GM18867 (cell line): ENCODE results near the gene CACNG4.

Experiments
- ATAC-seq: cut with Tn5 transposase; IDR thresholded peaks from one replicate; pipeline ENCODE4 v1.9.1; 2021; ENCODE audit warnings: mild to moderate bottlenecking, moderate library complexity; ENCODE audit not compliant: unreplicated experiment

CACNG4 gene

DNA sequence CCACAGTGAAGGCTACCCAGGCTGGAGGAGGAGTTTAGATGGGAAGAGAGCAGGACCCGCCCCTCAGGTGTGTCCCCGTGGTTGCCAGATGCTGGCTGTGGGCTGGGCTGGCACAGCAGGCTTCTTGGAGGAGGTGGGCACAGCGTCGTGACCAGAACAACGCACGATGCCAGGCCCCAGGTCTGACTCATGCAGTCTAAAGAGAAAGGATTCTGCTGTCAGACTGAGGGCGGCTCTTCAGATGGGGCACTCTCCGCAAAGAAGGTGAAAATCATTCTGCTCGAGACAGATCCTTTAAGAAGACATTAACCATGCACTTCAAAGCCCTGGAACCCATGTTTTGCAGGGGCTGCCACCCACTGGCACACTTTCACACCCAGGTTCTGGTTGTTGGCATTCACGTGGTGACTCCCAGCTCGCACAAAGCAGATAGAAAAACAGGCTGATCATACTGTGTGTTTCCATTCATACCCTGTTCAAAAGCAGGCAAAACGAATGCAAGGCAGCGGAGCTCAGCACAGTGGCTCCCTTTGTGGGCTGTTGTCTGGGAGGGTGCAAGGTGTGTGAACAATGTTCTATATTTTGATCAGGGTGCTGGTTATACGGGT lies 19.0 kb downstream of the CACNG4 start:
- no peak for ATAC-seq

DNA sequence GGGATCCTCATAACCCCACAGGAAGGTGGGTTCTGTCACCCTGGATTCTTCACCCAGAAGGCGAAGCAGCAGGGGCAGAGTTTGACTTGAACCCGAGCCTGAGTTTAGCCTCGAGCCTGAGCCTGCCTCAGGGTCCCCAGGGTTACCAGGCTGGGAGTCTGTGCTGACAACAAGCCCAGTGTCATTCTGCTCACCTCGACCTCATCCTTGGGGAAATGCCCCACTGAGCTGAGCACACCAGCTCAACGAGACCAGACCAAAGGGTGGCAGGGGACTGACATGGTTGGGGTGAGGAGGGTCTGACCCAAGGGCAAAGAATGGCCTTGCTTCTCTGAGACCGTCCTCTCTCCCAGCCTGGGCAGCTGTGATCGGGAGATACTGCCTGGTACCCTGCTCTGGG lies 20.2 kb downstream of the CACNG4 start:
- no peak for ATAC-seq

DNA sequence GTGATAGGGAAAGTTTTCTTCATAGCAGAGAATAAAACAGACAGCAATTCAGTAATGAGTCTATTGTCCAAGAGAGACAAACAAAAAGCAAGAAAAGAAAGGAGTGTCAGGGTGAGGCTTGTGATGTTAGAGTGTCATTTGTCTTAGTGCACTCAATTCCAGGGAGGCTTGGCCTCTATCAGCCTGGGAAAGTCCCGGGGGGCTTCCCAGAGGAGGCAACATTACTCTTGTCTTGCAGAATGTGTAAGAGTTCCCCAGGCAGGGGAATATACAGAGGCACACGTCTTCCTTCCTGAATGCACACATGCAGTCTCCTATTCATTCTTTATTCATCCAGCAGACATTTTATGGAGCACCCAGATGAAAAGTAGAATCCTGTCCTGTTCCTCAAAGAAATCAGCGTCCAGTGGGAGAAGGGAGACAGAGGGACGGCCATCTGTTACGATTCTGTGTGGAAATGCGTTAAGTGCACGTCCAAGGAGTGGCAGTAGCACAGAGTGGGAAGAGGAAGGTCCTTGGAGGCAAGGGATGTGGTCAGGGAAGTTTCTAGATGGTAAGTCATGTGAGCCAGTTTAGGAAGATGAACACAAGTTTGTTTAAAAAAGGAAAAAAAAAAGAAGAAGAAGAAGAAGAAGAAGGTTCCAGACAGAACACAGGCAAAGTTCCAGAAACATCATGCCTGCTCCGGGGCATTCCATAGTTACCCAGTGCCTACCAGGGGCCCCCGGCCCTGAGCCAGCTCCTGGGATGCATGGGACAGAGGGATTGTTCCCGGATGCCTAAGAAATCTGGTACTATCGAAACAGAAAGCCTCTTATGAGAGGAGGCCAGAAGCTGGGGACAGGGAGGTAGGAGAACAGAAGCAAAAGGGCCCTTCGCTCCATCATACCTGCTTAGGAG lies 21.1 kb downstream of the CACNG4 start:
- ATAC-seq, result no peak

DNA sequence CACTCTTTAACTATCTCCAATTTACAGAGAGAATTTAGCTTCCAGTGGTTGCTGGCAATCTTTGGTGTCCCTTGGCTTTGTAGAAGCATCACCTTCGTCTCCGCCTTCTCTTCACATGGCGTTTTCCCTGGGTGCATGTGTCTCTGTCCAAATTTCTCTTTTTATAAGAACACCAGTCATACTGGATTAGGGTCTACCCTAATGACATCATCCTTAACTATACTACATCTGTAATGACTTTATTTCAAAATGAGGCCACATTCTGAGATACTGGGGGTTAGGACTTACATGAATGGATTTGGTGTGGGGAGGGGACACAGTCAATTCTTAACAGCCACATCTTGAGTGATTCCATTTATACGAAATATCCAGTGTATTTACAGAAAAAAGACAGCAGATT lies 22.2 kb downstream of the CACNG4 start:
- ATAC-seq, result no peak

DNA sequence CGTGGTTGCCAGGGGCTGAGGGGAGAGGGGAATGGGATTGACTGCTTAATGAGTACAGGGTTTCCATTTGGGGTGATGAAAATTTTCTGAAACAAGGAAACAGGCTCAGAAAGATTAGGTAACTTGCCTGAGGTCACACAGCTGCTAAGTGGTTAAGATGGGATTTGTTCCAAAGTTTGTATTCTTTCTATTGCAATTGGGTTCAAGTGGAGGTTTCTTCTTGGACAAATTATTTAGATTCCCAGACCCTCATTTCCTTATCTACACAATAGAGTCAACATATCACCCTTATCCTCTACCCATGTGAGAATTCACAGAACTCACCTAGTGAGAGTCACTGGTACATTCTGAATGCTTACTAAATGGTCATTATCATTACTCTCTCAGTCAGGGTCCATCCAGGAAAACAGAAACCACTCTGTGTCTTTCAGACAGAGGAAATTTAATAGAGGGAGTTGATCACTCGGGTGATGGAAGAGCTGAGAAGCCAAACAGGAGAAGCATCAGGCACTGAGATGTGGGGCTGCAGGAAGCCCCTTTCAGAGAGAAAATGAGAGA lies 22.6 kb downstream of the CACNG4 start:
- no peak for ATAC-seq

DNA sequence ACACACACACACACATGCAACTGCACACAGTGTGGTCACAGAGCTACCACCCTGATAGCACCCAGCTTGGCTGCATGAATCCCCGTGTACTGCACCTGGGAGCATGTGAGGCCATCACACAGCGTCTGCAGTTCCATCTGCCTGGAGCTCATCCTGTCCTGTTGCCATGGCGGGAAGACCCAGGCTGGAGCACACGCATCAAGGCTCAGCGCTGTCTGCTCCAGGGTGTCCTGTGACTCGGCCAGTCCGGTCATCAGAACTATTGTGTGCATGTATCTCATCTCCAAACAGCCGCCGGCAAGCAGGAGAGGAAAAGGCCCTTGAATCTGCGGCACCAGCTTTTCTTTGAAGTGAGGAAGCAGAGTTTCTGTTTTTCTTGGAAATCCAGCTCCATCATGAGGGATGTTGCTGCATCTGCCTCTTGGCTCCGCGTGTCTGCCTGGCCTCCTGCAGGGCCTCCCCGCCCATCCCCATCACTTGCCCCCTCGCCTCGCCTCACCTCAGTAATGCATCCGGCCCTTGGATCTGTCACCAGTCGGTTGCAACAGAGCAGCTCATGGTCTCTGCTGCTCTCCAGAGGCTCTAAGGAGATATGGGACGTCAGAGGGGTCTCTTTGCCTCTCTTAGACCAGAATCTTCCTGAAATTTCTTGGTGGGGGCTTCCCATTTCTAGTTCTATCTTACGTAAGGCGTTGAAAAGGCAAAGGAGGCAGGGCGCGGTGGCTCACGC lies 23.7 kb downstream of the CACNG4 start:
- no peak for ATAC-seq

DNA sequence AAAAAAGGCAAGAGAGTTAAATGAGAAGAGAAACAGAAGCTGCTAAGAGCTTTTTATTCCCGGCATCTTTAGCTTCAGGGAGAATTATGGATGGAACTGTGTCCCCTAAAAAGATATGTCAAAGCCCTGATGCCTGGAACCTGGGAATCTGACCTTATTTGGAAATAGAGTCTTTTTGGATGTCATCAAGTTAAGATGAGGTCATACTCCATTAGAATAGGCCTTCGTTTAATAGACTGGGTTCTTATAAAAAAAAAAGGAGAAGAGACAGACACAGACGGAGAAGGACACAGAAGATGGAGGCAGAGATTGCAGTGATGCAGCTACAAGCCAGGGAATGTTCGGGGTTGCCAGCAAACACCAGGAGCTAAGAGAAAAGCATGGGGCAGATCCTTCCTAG lies 24.6 kb downstream of the CACNG4 start:
- no peak for ATAC-seq

DNA sequence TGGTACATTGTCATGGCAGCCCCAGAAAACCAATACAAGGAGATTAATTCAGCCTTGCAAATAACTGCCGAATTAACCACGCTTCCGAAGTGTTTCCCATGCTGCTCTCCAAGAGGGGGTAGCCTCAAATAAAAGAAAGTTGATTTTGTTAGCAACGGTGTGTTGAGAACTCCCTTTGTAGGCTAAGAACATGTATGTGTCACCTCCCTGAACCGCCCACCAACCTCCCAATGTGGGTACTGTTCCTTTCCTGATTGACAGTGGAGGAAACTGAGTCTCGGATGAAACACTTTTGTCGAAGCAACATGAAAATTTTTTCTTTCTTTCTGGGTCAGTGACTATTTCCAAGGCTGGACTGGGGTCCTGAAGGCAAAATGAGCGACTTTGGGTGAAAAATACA lies 25.1 kb downstream of the CACNG4 start:
- no peak for ATAC-seq

DNA sequence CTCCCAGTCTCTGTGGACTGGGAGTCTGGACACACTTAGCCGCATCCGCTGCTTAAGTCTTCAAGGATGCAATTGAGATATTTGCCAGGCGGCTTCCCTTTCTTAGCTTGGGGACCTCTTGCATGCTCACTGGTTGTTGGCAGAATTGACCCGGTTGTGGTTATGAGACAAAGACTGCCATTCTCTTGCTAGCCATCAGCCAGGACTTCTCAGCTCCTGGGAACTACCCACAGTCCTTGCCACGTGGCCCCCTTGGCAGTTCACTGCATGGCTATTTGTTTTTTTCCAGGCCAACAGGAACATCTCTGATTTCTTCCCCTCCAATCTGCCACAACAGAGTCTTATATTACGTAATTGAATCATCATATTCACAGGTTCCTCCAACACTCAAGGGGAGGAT lies 25.5 kb downstream of the CACNG4 start:
- no peak for ATAC-seq

DNA sequence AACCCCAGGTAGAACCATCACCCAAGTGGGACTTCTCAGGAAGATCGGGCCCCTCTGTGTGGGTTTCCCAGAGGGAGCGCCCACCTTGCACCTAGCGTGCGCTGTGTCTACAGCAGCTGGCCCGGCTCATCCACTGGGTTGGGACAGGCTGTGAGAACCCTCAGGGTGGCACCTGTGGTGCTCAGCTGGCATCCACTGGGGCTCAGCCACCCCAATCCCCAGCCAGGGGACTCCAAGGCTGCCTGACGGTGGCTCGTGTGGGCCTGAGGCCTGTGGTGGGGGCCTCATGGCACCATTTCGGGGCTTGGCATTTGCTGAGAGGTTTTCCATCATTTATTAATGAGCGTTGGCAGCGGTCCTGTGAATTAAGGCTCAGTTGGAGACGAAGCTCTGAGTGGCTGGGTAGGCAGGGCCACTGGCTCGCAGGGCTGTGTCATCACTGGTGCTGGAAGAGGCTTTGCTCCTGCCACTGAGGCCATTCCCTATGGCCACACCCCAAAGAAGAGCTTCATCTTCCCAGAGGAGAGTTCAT lies 28.5 kb downstream of the CACNG4 start:
- no peak for ATAC-seq

DNA sequence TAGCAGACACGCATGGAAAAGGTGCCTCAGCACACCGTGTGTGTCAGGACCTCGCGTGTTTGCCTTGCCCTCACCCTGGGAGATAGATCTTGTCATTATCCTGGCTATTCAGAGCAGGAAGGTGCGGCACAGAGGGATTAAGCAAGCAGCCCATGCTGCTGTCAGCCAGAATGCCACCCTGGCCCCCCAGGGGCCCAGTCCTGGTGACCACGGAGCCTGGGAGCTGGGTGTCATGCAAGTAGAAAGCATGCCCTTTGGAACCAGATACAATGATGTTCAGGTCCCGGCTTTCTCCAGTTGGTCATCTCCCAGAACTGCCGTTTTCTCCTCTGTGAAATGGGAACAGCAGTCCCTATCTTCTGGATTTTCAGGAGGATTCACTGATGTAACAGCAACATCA lies 29.9 kb downstream of the CACNG4 start:
- no peak for ATAC-seq

DNA sequence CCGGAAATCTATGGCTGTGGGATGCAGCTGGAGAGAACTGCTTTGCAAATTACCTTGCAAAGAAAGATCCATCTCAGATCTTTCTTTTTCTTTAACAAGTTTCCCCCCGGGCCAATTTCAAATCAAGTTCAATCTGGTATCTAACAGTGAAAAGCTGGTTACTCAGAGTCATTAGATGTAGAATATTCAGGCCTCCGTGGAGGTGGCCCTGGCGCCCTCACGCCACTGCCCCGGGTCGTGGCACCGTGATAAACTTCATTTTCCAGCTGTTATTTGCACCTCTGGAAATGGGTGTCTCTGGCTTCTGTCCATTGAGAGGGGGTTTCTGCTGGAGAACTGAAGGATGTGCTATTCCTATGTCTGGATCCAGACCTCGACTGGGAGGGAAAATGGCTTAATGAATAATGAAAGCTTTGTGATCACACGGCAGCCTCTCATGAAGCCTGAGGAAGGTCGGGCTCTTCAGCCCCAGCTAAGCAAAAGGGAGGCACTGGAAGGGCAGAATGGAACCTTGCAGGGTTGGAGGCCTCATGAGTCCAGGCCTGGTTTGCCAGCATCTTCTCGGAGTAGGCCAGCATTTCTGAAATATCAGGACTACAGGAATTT lies 30.5 kb downstream of the CACNG4 start:
- ATAC-seq, result no peak

DNA sequence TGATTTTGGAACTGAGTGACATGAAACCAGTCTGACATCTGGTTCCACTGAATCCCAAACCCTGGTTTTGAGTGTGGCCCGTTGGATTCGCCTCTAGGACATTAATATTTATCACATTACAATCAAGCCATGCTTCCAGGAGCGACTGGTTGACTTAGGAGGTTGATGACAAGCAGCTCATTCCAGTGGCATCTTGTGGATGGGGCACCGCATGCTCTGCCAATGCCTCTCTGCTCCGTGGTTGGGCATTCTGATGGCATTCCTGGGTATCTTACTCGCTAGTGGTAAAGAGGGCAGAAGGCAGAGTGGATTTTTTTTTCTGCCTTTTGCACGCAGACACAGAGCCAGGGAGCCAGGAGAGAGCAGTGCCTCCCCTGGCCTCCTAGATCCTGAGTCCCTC lies 31.4 kb downstream of the CACNG4 start:
- ATAC-seq, result no peak

DNA sequence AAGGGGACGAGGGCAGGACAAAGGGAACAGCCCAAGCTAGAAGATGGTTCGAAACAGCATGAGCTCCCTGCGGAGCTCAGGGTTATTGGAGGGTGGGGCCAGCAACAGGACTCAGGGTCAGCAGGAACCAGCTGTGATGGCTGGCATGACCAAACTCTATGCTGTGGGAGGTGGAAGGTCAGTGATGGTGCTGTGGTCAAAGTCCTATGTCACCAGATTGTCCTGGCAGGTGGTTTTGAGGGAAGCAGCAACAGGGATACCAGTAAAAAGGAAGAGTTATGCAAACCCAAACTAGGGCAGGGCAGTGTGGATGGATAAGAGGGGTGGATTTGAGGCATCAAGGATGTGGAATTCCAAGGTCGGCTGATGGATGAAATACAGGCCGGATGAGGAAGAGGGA lies 32.4 kb downstream of the CACNG4 start:
- ATAC-seq, result no peak

DNA sequence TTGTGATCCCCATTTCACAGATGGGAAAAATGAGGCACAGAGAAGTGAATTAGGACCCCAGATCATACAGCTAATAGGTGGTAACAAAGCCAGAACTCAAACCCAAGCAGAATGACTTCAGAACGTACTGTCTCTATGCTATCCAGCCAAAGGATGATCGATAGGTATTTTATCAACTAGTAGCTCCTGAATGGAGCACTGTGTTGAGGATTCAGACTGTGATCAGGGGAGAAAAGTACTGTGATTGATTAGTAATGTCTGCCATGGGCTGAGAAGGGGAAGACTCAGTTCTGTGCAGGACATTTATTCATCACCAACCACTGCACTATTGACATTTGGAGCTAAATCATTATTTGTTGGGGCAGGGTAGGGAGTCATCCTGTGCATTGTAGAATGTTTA lies 38.7 kb downstream of the CACNG4 start:
- no peak for ATAC-seq

DNA sequence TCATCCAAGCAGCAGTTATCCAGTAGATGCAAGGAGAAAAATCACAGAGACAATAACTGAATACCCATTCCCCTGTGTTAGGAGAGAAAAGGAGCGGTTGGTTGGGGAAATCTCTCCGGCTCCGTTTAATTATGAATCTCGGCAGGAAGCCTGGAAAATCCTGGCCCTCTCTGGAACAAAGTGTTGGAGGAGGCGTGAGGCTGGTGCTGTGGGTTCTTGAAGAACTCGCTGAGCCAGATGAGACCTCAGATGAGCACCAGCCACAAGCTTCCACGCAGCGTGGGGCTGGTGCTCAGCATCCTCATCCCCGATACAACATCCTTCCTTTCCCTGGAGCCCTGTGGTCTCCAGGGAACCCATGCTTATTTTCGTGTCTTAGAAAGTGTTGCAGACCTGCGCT lies 39.7 kb downstream of the CACNG4 start:
- no peak for ATAC-seq

DNA sequence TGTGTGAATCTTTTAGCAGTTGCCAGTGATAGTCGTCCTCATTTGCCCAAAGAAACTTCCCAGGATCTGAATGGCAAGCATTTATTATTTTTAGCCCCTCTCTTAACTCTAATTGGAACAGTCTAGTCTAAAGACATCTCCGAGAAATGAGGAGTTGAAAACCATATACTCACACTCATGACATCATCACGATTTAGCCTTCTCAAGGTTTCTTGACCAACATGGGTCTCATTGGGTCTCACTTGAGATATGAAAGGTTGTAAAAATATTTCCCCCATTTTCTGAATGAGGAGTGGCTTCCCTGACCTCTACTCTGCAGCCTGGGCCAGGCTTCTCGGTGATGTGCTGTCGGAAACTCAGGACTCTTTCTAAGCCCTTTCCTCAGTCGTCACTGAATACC lies 42.8 kb downstream of the CACNG4 start:
- ATAC-seq, result no peak

DNA sequence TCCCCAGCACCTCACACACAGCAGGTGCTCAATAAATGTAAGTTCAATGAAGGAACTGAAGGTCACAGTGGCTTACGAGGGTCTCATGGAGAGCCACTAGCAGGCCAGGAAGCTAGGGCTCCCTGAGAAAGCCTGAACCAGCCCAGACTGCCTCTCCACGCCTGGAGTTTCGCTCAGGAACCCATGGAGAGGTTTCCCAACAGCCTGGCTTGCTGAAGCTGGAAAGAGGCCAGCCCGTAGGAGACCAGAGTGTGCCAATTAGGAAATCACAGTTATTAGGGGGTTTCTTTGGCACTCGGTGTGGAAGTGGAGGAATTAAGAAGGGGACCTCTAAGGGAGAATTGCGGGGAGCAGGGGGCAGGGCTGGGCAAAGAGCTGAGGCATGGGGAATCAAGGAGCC lies 43.6 kb downstream of the CACNG4 start:
- ATAC-seq, result no peak

DNA sequence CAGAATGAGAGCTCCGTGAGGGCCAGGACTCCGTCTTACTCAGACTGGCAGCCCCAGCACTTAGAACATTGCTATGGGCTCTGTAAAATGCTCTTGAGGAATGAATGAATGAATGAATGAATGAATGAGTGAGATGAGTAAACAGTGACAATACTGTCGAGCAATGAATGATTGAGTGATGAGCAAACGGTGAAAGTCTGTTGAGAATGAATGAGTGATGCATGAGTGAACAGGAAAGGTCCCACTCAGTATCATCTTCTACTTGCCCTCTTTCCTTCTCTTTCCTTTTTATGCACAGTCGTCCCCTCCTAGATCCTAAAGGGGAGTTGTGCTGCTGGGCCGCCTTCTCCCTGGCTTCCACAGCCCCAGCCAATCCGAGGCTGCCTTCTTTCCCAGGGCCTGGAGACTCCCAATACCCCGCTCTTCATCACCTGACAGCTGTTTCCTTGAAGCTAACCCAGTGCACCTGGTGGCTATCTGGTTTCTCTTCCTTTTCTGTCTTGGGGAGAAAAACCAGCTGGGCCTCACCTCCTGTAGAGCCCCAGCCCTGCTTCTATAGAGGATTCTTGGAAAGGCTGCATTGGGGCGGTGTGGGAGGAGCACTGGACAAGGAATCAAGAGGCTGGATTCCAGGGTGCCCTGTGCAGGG lies 47.1 kb downstream of the CACNG4 start:
- ATAC-seq, result peak; percentile 62

DNA sequence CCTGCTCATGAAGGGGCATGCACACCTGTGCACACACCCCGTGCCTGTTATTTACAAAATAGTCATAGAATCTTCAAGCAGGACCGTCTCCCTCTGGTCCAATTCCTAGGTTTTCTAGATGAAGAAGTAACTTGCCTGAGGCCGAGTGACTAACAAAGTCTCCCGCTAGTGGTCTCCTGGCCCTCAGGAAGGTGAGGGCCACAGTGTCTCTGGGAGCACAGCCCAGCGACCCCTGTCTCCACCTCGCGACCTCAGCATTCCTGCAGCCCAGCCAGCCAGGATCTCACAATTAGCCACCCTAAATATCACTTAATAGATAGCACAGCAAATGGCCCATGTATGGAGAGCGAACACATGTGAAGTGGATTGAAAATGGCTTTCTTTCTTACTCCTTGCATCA lies 49.4 kb downstream of the CACNG4 start:
- ATAC-seq, result no peak
